ENCODE measurements around the gene AIF1L.
"Not testable (repeated sequence)": the region's sequence is repeated elsewhere in the genome, so short reads cannot be mapped to it uniquely, and the experiment has no call there.

The AIF1L gene

DNA sequence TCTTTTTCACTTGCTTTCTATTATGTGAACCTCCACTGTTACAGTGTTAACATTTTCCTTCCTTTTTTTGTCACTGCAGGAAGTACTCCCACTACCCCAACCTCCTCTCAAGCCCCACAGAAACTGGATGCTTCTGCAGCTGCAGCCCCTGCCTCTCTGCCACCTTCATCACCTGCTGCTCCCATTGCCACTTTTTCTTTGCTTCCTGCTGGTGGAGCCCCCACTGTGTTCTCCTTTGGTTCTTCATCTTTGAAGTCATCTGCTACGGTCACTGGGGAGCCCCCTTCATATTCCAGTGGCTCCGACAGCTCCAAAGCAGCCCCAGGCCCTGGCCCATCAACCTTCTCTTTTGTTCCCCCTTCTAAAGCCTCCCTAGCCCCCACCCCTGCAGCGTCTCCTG, 47.9 kb downstream of the AIF1L start:
- Histone ChIP-seq H3K36me3 (ENCODE audit: control insufficient read depth, insufficient read depth, low read length) (peaks cover 5% of the 10 kb centered on the region), H3K4me1 (ENCODE audit: control insufficient read depth, insufficient read depth, low read length) (no peaks in the 10 kb centered on the region), H3K27me3 (ENCODE audit: control insufficient read depth, insufficient read depth, low read length) (no peaks in the 10 kb centered on the region), H3K9ac (ENCODE audit: low read length) (no peak overlapping the region), H3K4me3 (ENCODE audit: low read length) (no peak overlapping the region), H3K9me3 (ENCODE audit: control insufficient read depth, low read length) (no peaks in the 10 kb centered on the region)

DNA sequence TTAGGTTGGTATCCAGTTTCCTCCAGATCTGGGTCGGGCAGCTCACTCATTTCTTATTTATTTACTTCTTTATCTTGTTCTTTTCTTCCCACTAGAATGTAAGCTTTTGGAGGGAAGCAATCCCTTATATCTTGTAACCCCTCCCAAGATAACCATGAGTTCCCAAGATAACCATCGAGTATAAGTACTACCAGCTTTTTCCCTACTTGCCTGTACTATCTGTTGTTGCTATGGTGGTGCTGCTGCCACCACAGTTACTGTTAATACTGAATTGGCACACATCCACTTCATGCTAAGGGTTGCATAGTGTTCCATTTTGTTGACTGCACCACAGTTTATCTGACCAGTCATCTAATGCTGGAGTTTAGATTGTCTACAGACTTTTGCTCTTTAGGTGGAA, 48.9 kb downstream of the AIF1L start:
- no peak overlapping the region for H3K4me3 ChIP-seq (ENCODE audit: low read length)
- H3K36me3 ChIP-seq (ENCODE audit: control insufficient read depth, insufficient read depth, low read length): peaks cover 8% of the 10 kb centered on the region
- H3K9me3 ChIP-seq (ENCODE audit: control insufficient read depth, low read length): no peaks in the 10 kb centered on the region
- H3K27me3 ChIP-seq (ENCODE audit: control insufficient read depth, insufficient read depth, low read length): no peaks in the 10 kb centered on the region
- H3K4me1 ChIP-seq (ENCODE audit: control insufficient read depth, insufficient read depth, low read length): no peaks in the 10 kb centered on the region
- H3K9ac ChIP-seq (ENCODE audit: low read length): no peak overlapping the region

DNA sequence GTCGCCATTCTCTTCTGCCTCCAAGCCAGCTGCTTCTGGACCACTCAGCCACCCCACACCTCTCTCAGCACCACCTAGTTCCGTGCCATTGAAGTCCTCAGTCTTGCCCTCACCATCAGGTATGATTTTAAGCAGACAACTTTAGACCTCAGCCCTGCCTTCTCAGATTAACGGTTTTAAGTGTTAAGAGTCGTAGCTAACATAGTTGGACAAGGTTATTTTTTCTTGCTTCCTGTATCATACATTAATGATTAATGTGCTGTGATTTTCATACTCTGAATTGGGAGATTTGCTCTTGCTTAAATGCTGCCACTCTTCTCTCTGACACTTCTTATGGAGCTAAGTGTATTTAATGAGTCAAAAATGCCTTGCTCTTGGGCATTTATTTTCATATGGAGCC, 49.9 kb downstream of the AIF1L start:
- Histone ChIP-seq H3K27me3 (ENCODE audit: control insufficient read depth, insufficient read depth, low read length) (no peaks in the 10 kb centered on the region), H3K36me3 (ENCODE audit: control insufficient read depth, insufficient read depth, low read length) (peaks cover 5% of the 10 kb centered on the region), H3K4me1 (ENCODE audit: control insufficient read depth, insufficient read depth, low read length) (no peaks in the 10 kb centered on the region), H3K9ac (ENCODE audit: low read length) (no peak overlapping the region), H3K9me3 (ENCODE audit: control insufficient read depth, low read length) (no peaks in the 10 kb centered on the region), H3K4me3 (ENCODE audit: low read length) (no peak overlapping the region)

DNA sequence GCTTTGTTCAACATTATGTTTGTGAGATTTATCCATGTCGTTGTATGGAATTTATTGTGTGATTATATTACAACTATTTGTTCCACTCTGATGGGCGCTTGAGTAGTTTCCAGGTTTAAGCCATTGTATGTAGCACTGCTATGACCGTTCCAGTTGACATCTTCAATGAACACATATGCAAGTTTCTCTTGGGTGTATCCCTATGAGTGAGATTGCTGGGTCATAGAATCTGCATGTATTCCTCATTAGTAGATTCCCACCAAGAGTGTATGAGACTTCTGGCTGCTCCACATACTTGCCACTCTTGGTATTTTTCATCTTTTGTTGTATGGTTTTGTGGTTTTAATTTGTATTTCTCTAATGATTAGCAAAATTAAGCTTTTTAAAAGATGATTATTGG, 51.9 kb downstream of the AIF1L start:
- Histone ChIP-seq H3K36me3 (ENCODE audit: control insufficient read depth, insufficient read depth, low read length) (peaks cover 5% of the 10 kb centered on the region), H3K9ac (ENCODE audit: low read length) (no peak overlapping the region), H3K27me3 (ENCODE audit: control insufficient read depth, insufficient read depth, low read length) (no peaks in the 10 kb centered on the region), H3K9me3 (ENCODE audit: control insufficient read depth, low read length) (no peaks in the 10 kb centered on the region), H3K4me3 (ENCODE audit: low read length) (no peak overlapping the region), H3K4me1 (ENCODE audit: control insufficient read depth, insufficient read depth, low read length) (no peaks in the 10 kb centered on the region)

DNA sequence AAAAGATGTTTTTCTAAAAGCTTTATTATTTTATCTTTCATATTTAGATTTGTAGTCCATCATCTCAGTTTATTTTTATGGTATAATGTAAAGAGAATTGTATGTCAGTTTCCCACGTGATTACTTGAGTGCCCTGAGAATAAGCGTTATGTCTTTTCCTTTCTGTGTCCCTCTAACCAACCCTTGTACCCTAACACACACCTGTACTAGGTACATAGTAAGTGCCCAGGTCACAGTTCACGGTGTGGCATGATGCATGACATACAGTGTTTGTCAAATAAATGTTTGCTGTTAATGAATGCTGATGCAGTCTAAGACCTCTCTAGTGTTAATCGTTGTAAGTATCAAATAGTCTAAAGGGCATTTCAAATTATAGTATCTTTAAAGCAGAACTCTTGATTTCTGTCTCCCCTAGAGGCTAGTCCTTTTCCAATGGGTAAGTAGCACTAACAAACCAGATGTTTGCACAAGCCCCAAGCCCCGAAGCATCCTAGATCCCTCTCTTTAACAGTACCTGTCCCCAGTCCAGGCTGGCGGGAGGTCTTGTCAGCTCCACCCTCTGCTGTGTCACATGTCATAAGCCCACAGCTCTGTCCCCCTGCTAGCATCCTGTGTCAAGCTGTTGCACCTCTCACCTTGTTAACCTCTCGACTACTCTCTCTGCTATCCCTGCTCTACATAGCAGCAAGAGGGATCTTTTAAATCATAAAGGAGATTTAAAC, 52.8 kb downstream of the AIF1L start:
- no peaks in the 10 kb centered on the region for H3K27me3 ChIP-seq (ENCODE audit: control insufficient read depth, insufficient read depth, low read length)
- no peak overlapping the region for H3K4me3 ChIP-seq (ENCODE audit: low read length)
- no peak overlapping the region for H3K9ac ChIP-seq (ENCODE audit: low read length)
- no peaks in the 10 kb centered on the region for H3K9me3 ChIP-seq (ENCODE audit: control insufficient read depth, low read length)
- no peaks in the 10 kb centered on the region for H3K4me1 ChIP-seq (ENCODE audit: control insufficient read depth, insufficient read depth, low read length)
- peaks cover 5% of the 10 kb centered on the region for H3K36me3 ChIP-seq (ENCODE audit: control insufficient read depth, insufficient read depth, low read length)

DNA sequence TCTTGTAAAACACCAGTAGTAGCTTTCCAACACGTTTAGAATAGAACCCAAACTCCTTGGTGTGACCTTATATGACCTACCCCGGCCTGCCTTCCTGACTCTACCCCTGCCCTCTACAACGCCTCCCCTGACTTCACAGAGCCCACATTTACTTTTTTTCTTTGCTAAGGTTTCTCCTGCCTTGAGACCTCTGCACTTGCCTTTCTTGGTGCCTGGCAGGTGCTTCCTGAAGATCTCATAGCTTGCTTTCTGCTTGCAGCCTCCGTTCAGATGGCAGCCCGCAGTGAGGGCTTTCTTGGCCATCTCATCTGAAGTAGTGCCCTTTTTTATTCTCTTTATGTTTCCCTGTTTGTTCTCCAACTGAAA, 53.3 kb downstream of the AIF1L start:
- Histone ChIP-seq H3K36me3 (ENCODE audit: control insufficient read depth, insufficient read depth, low read length) (peaks cover 5% of the 10 kb centered on the region), H3K9ac (ENCODE audit: low read length) (no peak overlapping the region), H3K4me3 (ENCODE audit: low read length) (no peak overlapping the region), H3K27me3 (ENCODE audit: control insufficient read depth, insufficient read depth, low read length) (no peaks in the 10 kb centered on the region), H3K4me1 (ENCODE audit: control insufficient read depth, insufficient read depth, low read length) (no peaks in the 10 kb centered on the region), H3K9me3 (ENCODE audit: control insufficient read depth, low read length) (no peaks in the 10 kb centered on the region)

DNA sequence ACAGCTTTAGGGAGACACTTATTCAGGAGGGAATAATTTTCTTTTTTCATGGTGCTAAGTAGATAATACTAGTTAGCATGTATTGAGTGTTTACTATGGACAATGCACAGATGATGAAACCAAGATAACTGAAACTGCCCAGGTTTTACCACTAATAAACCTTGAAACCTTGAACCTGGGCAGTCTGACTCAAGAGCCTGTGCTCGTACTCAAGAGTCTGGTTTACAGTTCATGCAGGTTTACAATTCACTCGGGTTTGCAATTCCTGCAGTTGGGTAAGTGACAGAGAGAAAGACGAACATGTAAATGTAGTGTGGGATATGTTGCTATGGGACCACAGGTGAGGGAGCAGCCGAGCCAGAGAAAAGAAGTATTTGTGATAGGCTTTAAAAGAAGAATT, 57.3 kb downstream of the AIF1L start:
- Histone ChIP-seq H3K4me3 (ENCODE audit: low read length) (no peak overlapping the region), H3K9me3 (ENCODE audit: control insufficient read depth, low read length) (no peaks in the 10 kb centered on the region)

DNA sequence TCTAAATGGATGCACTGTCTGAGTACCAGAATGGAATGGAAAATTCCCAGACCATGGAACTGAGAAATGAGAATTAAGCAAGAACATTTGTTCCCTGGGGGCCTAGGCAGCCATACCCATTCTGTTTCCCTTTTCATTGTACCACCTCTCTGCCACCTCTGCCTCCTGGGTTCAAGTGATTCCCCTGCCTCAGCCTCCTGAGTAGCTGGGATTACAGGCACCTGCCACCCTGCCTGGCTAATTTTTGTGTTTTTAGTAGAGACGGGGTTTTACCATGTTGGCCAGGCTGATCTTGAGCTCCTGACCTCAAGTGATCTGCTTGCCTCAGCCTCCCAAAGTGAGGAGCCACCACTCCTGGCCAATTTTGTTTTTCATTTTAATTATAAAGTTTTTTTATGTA, 62.3 kb downstream of the AIF1L start:
- H3K36me3 ChIP-seq (ENCODE audit: control insufficient read depth, insufficient read depth, low read length); H3K27me3 ChIP-seq (ENCODE audit: control insufficient read depth, insufficient read depth, low read length); H3K9me3 ChIP-seq (ENCODE audit: control insufficient read depth, low read length); H3K4me1 ChIP-seq (ENCODE audit: control insufficient read depth, insufficient read depth, low read length); H3K4me3 ChIP-seq (ENCODE audit: low read length); H3K9ac ChIP-seq (ENCODE audit: low read length): not testable (repeated sequence)

More for the DNA sequence above, 57.3 kb downstream of the AIF1L start:
- no peaks in the 10 kb centered on the region for H3K4me1 ChIP-seq (ENCODE audit: control insufficient read depth, insufficient read depth, low read length)
- no peaks in the 10 kb centered on the region for H3K27me3 ChIP-seq (ENCODE audit: control insufficient read depth, insufficient read depth, low read length)
- H3K9ac ChIP-seq (ENCODE audit: low read length): no peak overlapping the region
- H3K36me3 ChIP-seq (ENCODE audit: control insufficient read depth, insufficient read depth, low read length): peaks cover 5% of the 10 kb centered on the region

DNA sequence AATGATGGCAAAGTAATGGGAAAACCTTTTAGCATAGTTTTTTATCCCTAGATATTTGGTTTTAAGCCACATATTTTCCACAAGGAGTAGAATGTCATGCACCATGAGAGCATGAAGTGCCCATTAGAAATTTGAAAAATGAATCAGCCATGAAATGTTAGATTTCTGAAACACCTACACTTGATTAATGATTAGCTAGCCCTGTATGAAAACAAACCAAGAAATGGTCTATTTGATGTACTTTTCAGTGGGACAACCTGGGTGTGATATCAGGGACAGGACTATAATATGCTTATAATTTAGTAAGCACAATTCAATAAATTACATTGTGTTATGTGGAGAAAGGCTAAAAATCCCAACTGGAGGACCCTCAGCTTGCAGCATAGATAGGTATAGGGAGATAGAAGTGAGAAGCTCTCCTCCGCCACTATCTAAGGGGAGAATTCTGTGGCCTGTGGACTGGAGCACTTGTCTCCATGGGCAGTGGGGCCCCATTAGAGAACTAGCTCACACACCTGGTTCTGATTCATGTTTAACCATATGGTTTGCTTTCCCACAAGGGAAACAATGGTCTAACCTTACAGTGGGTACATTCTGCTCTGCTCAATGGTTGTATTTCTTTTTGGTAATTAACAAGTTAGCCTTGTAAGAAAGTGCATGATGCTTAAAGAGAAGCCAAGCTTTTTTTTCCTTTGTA, 64.2 kb downstream of the AIF1L start:
- H3K4me3 ChIP-seq (ENCODE audit: low read length): no peak overlapping the region
- H3K9me3 ChIP-seq (ENCODE audit: control insufficient read depth, low read length): no peaks in the 10 kb centered on the region
- H3K36me3 ChIP-seq (ENCODE audit: control insufficient read depth, insufficient read depth, low read length): peaks cover 5% of the 10 kb centered on the region
- H3K27me3 ChIP-seq (ENCODE audit: control insufficient read depth, insufficient read depth, low read length): no peaks in the 10 kb centered on the region
- no peak overlapping the region for H3K9ac ChIP-seq (ENCODE audit: low read length)
- H3K4me1 ChIP-seq (ENCODE audit: control insufficient read depth, insufficient read depth, low read length): no peaks in the 10 kb centered on the region

DNA sequence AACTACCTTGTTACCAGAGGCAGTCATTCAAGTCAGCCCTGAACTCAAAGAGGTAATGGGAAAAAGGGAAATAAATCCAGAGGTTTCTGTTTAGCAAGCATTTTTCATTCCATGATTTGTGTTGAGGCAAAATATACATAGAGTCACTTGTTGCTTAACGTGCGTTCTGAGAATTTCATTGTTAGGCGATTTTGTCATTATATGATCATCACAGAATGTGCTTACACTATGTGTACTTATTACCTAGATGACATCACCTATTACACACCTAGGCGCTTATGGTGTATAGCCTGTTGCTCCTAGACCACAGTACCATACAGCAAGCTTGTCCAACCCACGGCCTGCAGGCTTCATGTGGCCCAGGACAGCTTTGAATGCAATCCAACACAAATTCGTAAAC, 65.3 kb downstream of the AIF1L start:
- no peaks in the 10 kb centered on the region for H3K27me3 ChIP-seq (ENCODE audit: control insufficient read depth, insufficient read depth, low read length)
- H3K4me1 ChIP-seq (ENCODE audit: control insufficient read depth, insufficient read depth, low read length): no peaks in the 10 kb centered on the region
- no peaks in the 10 kb centered on the region for H3K9me3 ChIP-seq (ENCODE audit: control insufficient read depth, low read length)
- peaks cover 5% of the 10 kb centered on the region for H3K36me3 ChIP-seq (ENCODE audit: control insufficient read depth, insufficient read depth, low read length)
- no peak overlapping the region for H3K9ac ChIP-seq (ENCODE audit: low read length)
- H3K4me3 ChIP-seq (ENCODE audit: low read length): no peak overlapping the region

DNA sequence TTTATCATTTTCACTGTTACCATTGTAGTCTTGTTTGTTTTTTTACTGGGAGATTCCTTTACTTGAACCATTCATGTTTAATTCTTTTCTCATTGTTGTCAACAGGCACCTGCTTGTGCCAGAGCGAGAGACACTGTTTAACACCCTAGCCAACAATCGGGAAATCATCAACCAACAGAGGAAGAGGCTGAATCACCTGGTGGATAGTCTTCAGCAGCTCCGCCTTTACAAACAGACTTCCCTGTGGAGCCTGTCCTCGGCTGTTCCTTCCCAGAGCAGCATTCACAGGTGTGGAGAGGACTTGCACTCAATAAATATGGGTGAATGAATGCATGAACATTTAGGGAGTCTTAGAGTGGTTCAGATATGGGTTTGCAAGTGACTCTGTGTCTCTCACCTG, 66.6 kb downstream of the AIF1L start:
- Histone ChIP-seq H3K4me1 (ENCODE audit: control insufficient read depth, insufficient read depth, low read length) (peaks cover 10% of the 10 kb centered on the region), H3K36me3 (ENCODE audit: control insufficient read depth, insufficient read depth, low read length) (peaks cover 5% of the 10 kb centered on the region), H3K9ac (ENCODE audit: low read length) (no peak overlapping the region), H3K9me3 (ENCODE audit: control insufficient read depth, low read length) (no peaks in the 10 kb centered on the region), H3K27me3 (ENCODE audit: control insufficient read depth, insufficient read depth, low read length) (no peaks in the 10 kb centered on the region), H3K4me3 (ENCODE audit: low read length) (no peak overlapping the region)

DNA sequence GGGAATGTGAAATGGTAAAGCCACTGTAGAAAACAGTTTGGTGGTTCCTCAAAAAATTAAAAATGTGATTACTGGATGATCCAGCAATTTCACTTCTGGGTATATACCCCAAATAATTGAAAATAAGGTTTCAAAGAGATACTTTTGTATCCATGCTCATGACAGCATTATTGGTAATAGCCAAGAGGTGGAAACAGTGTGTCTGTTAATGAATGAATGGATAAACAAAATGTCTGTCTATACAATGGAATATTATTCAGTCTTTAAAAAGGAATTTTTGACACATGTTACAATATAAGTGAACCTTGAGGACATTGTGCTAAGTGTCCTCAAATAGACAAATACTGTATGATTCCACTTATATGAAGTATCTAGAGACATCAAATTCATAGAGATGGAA, 69.2 kb downstream of the AIF1L start:
- H3K27me3 ChIP-seq (ENCODE audit: control insufficient read depth, insufficient read depth, low read length): no peaks in the 10 kb centered on the region
- no peak overlapping the region for H3K9ac ChIP-seq (ENCODE audit: low read length)
- H3K4me3 ChIP-seq (ENCODE audit: low read length): no peak overlapping the region
- peaks cover 3% of the 10 kb centered on the region for H3K36me3 ChIP-seq (ENCODE audit: control insufficient read depth, insufficient read depth, low read length)
- peaks cover 19% of the 10 kb centered on the region for H3K4me1 ChIP-seq (ENCODE audit: control insufficient read depth, insufficient read depth, low read length)
- H3K9me3 ChIP-seq (ENCODE audit: control insufficient read depth, low read length): no peaks in the 10 kb centered on the region
